Loucy (cell line): ENCODE results near the gene SDK1.

ENCODE experiments used
- H2AFZ ChIP-seq: fragments of 200-600 bp; sonication (generic); 2 replicates; pipeline ENCODE4 v1.6.0; 2016; ENCODE audit warnings: antibody characterized with exemption, mild to moderate bottlenecking, low read length, moderate library complexity
- H3F3A ChIP-seq: fragments of 200-600 bp; 2 replicates; pipeline ENCODE4 v1.6.0; 2016; ENCODE audit warnings: antibody characterized with exemption, low read depth, mild to moderate bottlenecking
- H3K27me3 ChIP-seq: fragments of 200-600 bp; sonication (generic); 2 replicates; pipeline ENCODE4 v1.6.1; 2014; ENCODE audit warnings: low read length, mild to moderate bottlenecking; ENCODE audit not compliant: insufficient read depth, poor library complexity, severe bottlenecking
- H3K36me3 ChIP-seq: fragments of 200-600 bp; sonication (generic); 2 replicates; pipeline ENCODE4 v1.6.1; 2016; ENCODE audit warnings: low read length; ENCODE audit not compliant: insufficient read depth
- H3K4me1 ChIP-seq: fragments of 200-600 bp; sonication (generic); 2 replicates; pipeline ENCODE4 v1.5.1; 2014; ENCODE audit warnings: low read length, mild to moderate bottlenecking; ENCODE audit not compliant: insufficient read depth, poor library complexity, severe bottlenecking
- H3K4me2 ChIP-seq: fragments of 200-600 bp; sonication (generic); 2 replicates; pipeline ENCODE4 v1.6.0; 2014; ENCODE audit warnings: antibody characterized with exemption, low read length, low read depth, mild to moderate bottlenecking; ENCODE audit not compliant: poor library complexity, severe bottlenecking
- H3K4me3 ChIP-seq: fragments of 200-600 bp; sonication (generic); 2 replicates; pipeline ENCODE4 v1.5.1; 2014; ENCODE audit warnings: low read length, mild to moderate bottlenecking, mixed read lengths; ENCODE audit not compliant: poor library complexity, severe bottlenecking
- H3K79me2 ChIP-seq: fragments of 200-600 bp; sonication (generic); 2 replicates; pipeline ENCODE4 v1.6.1; 2014; ENCODE audit warnings: low read length; ENCODE audit not compliant: insufficient read depth
- H3K9ac ChIP-seq: fragments of 200-600 bp; sonication (generic); 2 replicates; pipeline ENCODE4 v1.6.0; 2014; ENCODE audit warnings: mild to moderate bottlenecking, low read depth, low read length, moderate library complexity; ENCODE audit not compliant: poor library complexity, severe bottlenecking
- H3K9me2 ChIP-seq: fragments of 200-600 bp; sonication (generic); replicated peaks from 2 replicates; pipeline ENCODE4 v1.6.1; 2016; ENCODE audit warnings: low read depth, low read length, mixed read lengths
- H3K9me3 ChIP-seq: fragments of 200-600 bp; sonication (generic); 2 replicates; pipeline ENCODE4 v1.6.1; 2014; ENCODE audit warnings: mild to moderate bottlenecking, antibody characterized with exemption, low read length, low read depth; ENCODE audit not compliant: insufficient read depth
- H4K20me1 ChIP-seq: fragments of 200-600 bp; sonication (generic); 2 replicates; pipeline ENCODE4 v1.6.0; 2014; ENCODE audit warnings: antibody characterized with exemption, low read length, mild to moderate bottlenecking; ENCODE audit not compliant: insufficient read depth, poor library complexity, severe bottlenecking
- CTCF ChIP-seq: fragments of 200-600 bp; sonication (generic); conservative IDR thresholded peaks from 2 replicates; pipeline ENCODE4 v1.5.1; 2014; ENCODE audit warnings: mild to moderate bottlenecking, antibody characterized with exemption, low read length
- EZH2phosphoT487 ChIP-seq: fragments of 200-600 bp; IDR thresholded peaks from 2 replicates; pipeline ENCODE4 v1.6.1; 2018; ENCODE audit warnings: antibody characterized with exemption, mild to moderate bottlenecking, moderate library complexity, borderline replicate concordance

SDK1 gene

GRCh38 chr7:4190010-4190981 lies 889.2 kb downstream of the SDK1 start:
- Histone ChIP-seq H3K9ac (no peak overlapping the region), H3K36me3 (no peaks in the 10 kb centered on the region), H3K9me2 (no peaks in the 10 kb centered on the region), H4K20me1 (no peaks in the 10 kb centered on the region), H3K9me3 (no peaks in the 10 kb centered on the region), H3F3A (no peaks in the 10 kb centered on the region), H2AFZ (no peak overlapping the region), H3K4me3 (no peak overlapping the region), H3K79me2 (no peaks in the 10 kb centered on the region), H3K27me3 (no peaks in the 10 kb centered on the region), H3K4me2 (no peak overlapping the region), H3K4me1 (no peaks in the 10 kb centered on the region)
- TF ChIP-seq EZH2phosphoT487 (no peak), CTCF (no peak)

- Histone ChIP-seq H3K9ac (no peak overlapping the region), H3K4me3 (no peak overlapping the region), H3K79me2 (no peaks in the 10 kb centered on the region), H2AFZ (no peak overlapping the region), H3K4me2 (no peak overlapping the region), H4K20me1 (no peaks in the 10 kb centered on the region), H3K27me3 (no peaks in the 10 kb centered on the region), H3K9me2 (no peaks in the 10 kb centered on the region), H3F3A (no peaks in the 10 kb centered on the region), H3K9me3 (no peaks in the 10 kb centered on the region), H3K36me3 (no peaks in the 10 kb centered on the region), H3K4me1 (no peaks in the 10 kb centered on the region)
- TF ChIP-seq CTCF (no peak), EZH2phosphoT487 (no peak)
These were observed 890.0 kb downstream of the SDK1 start for GRCh38 chr7:4191046-4191445.

GRCh38 chr7:4191525-4191924 lies 890.5 kb downstream of the SDK1 start:
- TF ChIP-seq CTCF (no peak), EZH2phosphoT487 (no peak)
- Histone ChIP-seq H3K9me2 (no peaks in the 10 kb centered on the region), H4K20me1 (no peaks in the 10 kb centered on the region), H3K4me1 (no peaks in the 10 kb centered on the region), H3K36me3 (no peaks in the 10 kb centered on the region), H3K9me3 (no peaks in the 10 kb centered on the region; the same call in 1 of the 2 replicates), H3K79me2 (no peaks in the 10 kb centered on the region), H3K9ac (no peak overlapping the region), H3K4me3 (no peak overlapping the region), H3K4me2 (no peak overlapping the region), H3K27me3 (no peaks in the 10 kb centered on the region), H3F3A (no peaks in the 10 kb centered on the region), H2AFZ (no peak overlapping the region)
